HUES6 (cell line): ENCODE measurements around the gene ABO.
"Not testable (repeated sequence)": the region's sequence is repeated elsewhere in the genome, so short reads cannot be mapped to it uniquely, and the experiment has no call there.

Experiments
- H3K27ac ChIP-seq: 2 replicates; pipeline ENCODE4 v1.7.0; 2013; ENCODE audit warnings: low read depth, mild to moderate bottlenecking, low read length, inconsistent platforms
- H3K27me3 ChIP-seq: 2 replicates; pipeline ENCODE4 v1.6.1; 2013; ENCODE audit warnings: low read length; ENCODE audit not compliant: control insufficient read depth, insufficient read depth
- H3K36me3 ChIP-seq: 2 replicates; pipeline ENCODE4 v1.6.1; 2013; ENCODE audit warnings: low read length; ENCODE audit not compliant: control insufficient read depth, insufficient read depth
- H3K4me1 ChIP-seq: 2 replicates; pipeline ENCODE4 v1.6.1; 2013; ENCODE audit warnings: low read length; ENCODE audit not compliant: control insufficient read depth, insufficient read depth
- H3K4me3 ChIP-seq: 2 replicates; pipeline ENCODE4 v1.5.1; 2013; ENCODE audit warnings: low read depth, low read length
- H3K9ac ChIP-seq: one replicate; pipeline ENCODE4 v1.6.1; 2013; ENCODE audit warnings: mild to moderate bottlenecking, low read length
- H3K9me3 ChIP-seq: 2 replicates; pipeline ENCODE4 v1.6.1; 2013; ENCODE audit warnings: low read depth, low read length; ENCODE audit not compliant: control insufficient read depth, insufficient read depth

The ABO gene

DNA sequence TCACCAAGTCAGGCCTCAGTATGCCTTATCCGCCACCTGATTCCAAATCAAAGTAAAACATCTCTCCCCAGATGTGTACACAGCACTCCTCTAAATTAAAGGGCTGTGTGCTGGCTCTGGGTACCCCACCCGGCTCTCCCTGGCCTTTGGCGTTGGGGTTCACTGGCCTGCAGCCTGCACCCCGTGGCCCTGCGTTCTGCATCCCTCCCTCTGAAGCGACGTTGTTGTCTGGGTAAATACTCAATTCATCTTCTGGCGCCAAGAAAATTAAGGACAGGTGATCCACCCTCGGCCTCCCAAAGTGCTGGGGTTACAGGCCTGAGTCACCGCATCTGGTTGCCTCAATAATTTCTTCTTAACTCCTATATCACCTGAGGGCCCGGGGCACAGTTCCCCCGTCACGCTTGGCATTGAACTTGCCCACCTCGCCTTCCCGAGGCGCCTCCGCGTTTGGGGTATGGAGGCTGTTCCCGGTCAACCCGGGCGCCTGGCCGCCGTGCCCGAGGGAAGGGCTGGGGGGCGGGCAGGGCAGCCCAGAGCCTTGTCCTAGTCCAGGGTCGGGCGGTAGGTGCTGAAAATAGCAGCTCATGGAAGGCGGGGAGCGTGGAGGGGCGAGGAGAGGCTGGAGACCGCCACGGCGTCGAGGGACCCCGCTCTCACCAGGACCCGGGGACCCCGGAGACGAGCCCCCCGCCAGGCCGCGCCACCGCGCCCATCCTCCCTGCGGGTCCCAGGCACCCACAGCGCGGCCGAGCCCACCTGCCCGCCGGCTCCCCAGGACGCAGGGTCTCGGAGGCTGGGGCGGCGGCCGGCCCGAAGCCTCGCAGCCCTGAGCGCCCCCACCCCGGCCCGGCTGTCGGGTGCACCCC lies 531 bp downstream of the ABO start:
- Histone ChIP-seq H3K27ac (no peak overlapping the region), H3K27me3 (peaks cover 63% of the 10 kb centered on the region), H3K9me3 (peaks cover 12% of the 10 kb centered on the region), H3K36me3 (no peaks in the 10 kb centered on the region), H3K9ac (no peak overlapping the region), H3K4me1 (peaks cover 3% of the 10 kb centered on the region; the same call in 1 of the 2 replicates), H3K4me3 (peak overlapping the region; percentile 65)

DNA sequence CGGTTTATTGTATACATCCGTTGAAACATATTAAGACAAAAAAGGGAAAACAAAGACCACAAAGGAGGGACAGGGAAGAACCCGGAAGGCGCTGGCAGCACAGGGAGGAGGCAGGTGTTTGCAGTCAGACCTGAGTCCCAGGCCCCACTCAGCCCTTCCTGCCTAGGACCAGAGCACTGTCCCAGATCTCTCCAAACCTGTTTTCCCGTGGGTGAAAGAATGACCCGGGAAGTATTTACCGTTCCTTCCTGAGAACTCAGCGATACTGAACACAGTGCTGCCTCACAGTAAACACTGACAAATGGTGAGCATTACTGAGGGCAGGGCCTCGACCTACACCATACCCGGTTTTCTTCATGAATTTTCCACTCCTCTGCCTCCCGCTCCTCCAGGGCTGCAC lies 1.2 kb downstream of the ABO start:
- Histone ChIP-seq H3K4me1 (peaks cover 3% of the 10 kb centered on the region; the same call in 1 of the 2 replicates), H3K27ac (no peak overlapping the region), H3K9me3 (peaks cover 12% of the 10 kb centered on the region), H3K36me3 (no peaks in the 10 kb centered on the region), H3K27me3 (peaks cover 63% of the 10 kb centered on the region), H3K9ac (no peak overlapping the region), H3K4me3 (no peak overlapping the region)

DNA sequence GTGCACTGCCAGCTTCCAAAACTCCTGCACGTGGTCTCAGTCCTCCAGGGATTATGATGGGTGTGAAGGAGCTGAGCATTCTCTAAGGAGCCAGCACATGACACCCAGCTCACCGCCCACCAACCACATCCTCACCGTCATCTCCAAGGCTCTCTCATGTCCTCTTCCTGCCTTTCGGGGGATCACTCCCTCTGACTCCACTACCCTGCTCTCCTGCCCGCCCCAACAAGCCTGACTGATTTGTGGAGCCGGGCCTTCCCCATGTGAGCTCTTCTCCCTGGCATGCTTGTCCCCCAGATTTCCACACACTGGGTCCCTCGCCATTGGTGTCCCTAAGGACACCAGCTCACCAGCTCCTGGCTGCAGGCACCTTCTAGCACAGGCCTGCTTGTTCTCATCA lies 1.9 kb downstream of the ABO start:
- H3K27me3 ChIP-seq = peaks cover 57% of the 10 kb centered on the region
- H3K9me3 ChIP-seq = peaks cover 7% of the 10 kb centered on the region; the same call in 1 of the 2 replicates

DNA sequence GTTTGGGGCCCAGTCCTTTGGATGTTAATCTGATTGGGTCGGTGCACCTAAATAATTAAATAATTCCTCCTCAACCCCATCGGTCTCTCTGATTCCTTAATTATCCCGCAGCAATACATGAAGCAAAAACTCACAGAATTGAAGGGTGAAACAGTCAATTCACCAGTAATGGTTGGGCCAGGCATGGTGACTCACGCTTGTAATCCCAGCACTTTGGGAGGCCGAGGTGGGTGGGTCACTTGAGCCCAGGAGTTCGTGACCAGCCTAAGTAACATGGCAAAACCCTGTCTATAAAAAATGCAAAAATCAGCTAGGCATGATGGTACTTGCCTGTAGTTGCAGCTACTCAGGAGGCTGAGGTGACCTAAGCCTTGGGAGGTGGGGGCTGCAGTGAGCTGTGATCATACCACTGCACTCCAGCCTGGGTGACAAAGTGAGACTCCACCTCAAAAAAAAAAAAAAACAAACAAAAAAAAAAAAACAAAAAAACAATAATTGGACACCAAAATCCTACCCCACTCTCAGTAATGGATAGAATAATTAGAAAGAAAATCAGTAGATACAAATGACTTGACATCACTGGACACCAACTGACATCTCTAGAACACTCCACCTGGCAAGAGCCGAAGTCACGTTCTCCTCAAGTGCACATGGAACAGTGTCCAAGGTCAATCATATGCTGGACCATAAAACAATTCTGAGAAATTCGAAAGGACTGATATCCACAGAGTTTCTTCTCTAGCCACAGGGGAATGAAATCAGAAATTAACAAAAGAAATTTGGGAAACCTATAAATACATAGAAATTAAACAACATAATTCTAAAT lies 5.3 kb downstream of the ABO start:
- no peak overlapping the region for H3K4me3 ChIP-seq
- H3K4me1 ChIP-seq = peaks cover 3% of the 10 kb centered on the region; the same call in 1 of the 2 replicates
- H3K27me3 ChIP-seq = peaks cover 23% of the 10 kb centered on the region
- H3K36me3 ChIP-seq = no peaks in the 10 kb centered on the region
- no peak overlapping the region for H3K27ac ChIP-seq
- H3K9me3 ChIP-seq = no peaks in the 10 kb centered on the region
- H3K9ac ChIP-seq = no peak overlapping the region

More for the DNA sequence above, 1.9 kb downstream of the ABO start:
- Histone ChIP-seq H3K27ac (no peak overlapping the region), H3K4me1 (peaks cover 3% of the 10 kb centered on the region; the same call in 1 of the 2 replicates), H3K4me3 (no peak overlapping the region), H3K36me3 (no peaks in the 10 kb centered on the region), H3K9ac (no peak overlapping the region)

DNA sequence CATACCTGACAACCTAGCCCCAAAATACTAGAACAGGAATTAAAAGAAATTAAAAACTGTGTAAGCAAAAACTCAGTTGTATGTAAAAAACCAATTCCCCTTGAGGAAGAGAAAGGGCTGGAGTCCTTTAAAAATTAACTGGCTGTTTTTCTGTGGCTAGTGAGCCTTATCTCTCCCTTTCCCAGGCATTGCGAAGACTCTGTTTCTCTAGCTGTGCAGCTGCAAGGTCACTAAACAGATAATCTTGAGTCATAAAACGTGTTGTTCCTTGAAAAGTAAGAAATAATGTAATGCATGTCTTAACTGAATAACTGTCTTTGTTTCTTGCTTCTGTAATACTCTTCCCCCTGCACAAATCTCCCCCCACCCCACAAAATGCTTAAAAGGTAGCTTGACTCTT lies 5.9 kb downstream of the ABO start:
- H3K4me3 ChIP-seq, H3K4me1 ChIP-seq, H3K9ac ChIP-seq, H3K9me3 ChIP-seq, H3K36me3 ChIP-seq, H3K27ac ChIP-seq: not testable (repeated sequence)
- H3K27me3 ChIP-seq = peaks cover 17% of the 10 kb centered on the region

DNA sequence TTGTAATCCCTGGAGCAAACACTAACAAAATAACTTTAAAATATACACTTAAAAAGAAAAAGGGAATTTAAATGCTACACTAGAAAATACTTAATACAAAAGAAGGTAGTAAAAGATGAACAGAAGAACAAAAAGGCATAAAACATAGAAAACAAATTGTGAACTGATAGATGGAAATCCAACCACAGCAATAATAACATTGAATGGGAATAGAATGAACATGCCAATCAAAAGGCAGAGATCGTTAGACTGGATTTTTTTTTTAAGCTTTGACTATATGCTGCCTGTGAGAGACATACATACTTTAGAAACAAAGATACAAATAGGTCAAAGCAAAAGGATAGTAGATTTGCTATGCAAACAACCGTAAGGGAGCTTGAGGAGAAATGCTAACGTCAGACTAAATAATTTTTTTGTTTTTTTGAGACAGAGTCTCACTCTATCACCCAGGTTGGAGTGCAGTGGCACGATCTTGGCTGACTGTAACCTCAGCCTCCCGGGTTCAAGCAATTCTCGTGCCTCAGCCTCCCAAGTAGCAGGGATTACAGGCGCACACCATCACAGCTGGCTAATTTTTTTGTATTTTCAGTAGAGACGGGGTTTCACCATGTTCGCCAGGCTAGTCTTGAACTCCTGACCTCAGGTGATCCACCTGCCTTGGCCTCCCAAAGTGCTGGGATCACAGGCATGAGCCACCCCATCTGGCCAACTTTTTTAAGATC lies 6.5 kb downstream of the ABO start:
- H3K27ac ChIP-seq = no peak overlapping the region
- no peaks in the 10 kb centered on the region for H3K4me1 ChIP-seq
- no peaks in the 10 kb centered on the region for H3K9me3 ChIP-seq
- H3K9ac ChIP-seq = no peak overlapping the region
- H3K36me3 ChIP-seq = no peaks in the 10 kb centered on the region
- H3K27me3 ChIP-seq = peaks cover 11% of the 10 kb centered on the region
- H3K4me3 ChIP-seq = no peak overlapping the region

DNA sequence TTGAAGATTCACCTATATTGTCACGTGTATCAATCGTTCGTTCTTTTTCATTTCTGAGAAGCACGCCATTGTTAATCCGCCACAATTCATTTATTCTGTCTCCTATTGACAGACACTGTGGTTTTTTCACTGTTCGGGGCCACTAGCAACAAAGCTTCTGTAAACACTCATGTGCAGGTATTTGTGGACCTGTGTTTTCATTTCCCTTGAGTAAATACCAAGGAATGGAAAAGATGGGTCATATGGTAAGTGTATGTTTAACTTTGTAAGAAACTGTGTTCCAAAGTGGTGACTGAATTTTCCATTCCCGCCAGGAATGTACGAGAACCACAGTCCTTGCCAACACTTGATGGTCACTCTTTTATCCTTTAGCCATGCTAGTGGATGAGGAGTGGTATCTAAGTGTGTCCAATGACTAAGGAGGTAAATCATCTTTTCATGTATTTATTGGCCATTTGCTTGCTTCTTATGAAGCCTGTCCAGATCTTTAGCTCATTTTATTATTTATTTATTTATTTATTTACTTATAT lies 10.7 kb downstream of the ABO start:
- H3K9me3 ChIP-seq = no peaks in the 10 kb centered on the region
- no peaks in the 10 kb centered on the region for H3K36me3 ChIP-seq
- H3K4me3 ChIP-seq = no peak overlapping the region
- no peaks in the 10 kb centered on the region for H3K4me1 ChIP-seq
- no peaks in the 10 kb centered on the region for H3K27me3 ChIP-seq
- no peak overlapping the region for H3K9ac ChIP-seq
- H3K27ac ChIP-seq = no peak overlapping the region

DNA sequence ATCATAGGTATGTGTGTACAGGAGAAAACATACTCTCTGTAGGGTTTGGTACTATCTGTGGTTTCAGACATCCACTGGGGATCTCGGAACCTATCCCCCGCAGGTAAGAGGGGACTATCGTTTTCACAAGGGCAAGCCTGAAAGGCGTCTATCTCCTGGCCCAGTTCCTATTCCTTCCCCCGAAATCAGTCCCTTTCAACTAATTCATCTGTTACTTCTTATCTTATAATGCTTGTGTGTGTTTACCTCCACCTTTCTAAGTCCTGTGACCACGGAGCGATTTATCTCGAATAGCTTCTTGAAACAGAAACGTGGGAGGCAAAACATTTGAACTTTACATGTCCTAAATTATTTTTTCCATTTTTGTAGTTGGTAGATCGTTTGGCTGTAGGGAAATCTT lies 11.4 kb downstream of the ABO start:
- Histone ChIP-seq H3K36me3 (no peaks in the 10 kb centered on the region), H3K27ac (no peak overlapping the region), H3K9ac (no peak overlapping the region), H3K27me3 (no peaks in the 10 kb centered on the region), H3K4me3 (no peak overlapping the region), H3K9me3 (no peaks in the 10 kb centered on the region), H3K4me1 (no peaks in the 10 kb centered on the region)

DNA sequence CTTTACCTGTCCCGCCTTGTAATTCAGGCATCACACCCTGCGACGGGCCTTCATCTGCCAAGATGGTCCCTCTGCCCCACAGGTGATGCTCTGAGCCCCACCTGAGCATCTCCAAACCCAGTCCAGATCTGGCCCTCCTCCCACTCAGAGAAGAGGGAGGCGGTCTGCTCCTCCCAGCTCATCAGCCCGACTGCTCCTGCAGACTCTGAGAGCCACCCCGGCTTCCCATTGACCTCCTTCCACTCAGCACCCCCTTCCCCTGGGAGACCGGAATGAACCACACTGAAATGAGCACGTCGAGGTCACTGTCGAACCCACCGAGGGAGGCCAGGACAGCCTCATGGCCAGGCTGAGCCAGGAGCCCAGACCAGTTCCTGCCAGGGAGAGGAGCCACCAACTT lies 12.8 kb downstream of the ABO start:
- Histone ChIP-seq H3K4me3 (no peak overlapping the region), H3K9me3 (no peaks in the 10 kb centered on the region), H3K4me1 (peaks cover 6% of the 10 kb centered on the region), H3K9ac (no peak overlapping the region), H3K27me3 (no peaks in the 10 kb centered on the region), H3K27ac (no peak overlapping the region), H3K36me3 (no peaks in the 10 kb centered on the region)

DNA sequence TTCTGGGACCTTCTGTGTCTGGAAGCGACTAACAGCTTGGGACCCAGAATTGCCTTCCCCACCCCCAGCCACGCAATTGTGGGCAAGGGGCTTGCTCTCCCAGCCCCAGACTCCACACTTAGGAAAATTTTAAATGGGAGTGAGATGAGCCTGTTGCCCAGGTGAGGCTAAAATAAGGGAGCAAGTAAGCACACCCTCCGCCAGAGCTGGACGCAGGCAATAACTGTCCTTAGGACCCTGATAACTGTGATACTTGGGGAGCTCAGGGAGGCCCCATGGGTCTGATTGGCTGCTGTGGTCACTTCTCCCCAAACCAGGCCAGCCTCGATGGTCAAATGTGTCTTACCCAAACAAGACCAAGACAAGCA lies 13.3 kb downstream of the ABO start:
- Histone ChIP-seq H3K4me1 (peaks cover 6% of the 10 kb centered on the region), H3K36me3 (no peaks in the 10 kb centered on the region), H3K27me3 (no peaks in the 10 kb centered on the region), H3K27ac (no peak overlapping the region), H3K9me3 (no peaks in the 10 kb centered on the region), H3K9ac (no peak overlapping the region), H3K4me3 (no peak overlapping the region)
